HL-60 (cell line): ENCODE results near the gene DAZAP1.

Experiments
- GABPA ChIP-seq: IDR thresholded peaks from 2 replicates; pipeline ENCODE4 v1.6.1; 2012; ENCODE audit warnings: low read depth
- POLR2AphosphoS5 ChIP-seq: IDR thresholded peaks from 2 replicates; pipeline ENCODE4 v1.6.1; 2012; ENCODE audit warnings: low read depth
- SPI1 ChIP-seq: IDR thresholded peaks from 2 replicates; pipeline ENCODE4 v1.6.1; 2012; ENCODE audit warnings: low read depth, mild to moderate bottlenecking, borderline replicate concordance
- TF ChIP-seq, protein P1 (sequence below): IDR thresholded peaks from one replicate; pipeline ENCODE4 v1.5.1; 2011; ENCODE audit warnings: low read length, control low read depth, inconsistent platforms; ENCODE audit not compliant: insufficient read depth
- TF ChIP-seq, protein P2 (sequence below): IDR thresholded peaks from 2 replicates; pipeline ENCODE4 v1.6.1; 2012; ENCODE audit warnings: low read depth; ENCODE audit not compliant: insufficient replicate concordance

DNA sequence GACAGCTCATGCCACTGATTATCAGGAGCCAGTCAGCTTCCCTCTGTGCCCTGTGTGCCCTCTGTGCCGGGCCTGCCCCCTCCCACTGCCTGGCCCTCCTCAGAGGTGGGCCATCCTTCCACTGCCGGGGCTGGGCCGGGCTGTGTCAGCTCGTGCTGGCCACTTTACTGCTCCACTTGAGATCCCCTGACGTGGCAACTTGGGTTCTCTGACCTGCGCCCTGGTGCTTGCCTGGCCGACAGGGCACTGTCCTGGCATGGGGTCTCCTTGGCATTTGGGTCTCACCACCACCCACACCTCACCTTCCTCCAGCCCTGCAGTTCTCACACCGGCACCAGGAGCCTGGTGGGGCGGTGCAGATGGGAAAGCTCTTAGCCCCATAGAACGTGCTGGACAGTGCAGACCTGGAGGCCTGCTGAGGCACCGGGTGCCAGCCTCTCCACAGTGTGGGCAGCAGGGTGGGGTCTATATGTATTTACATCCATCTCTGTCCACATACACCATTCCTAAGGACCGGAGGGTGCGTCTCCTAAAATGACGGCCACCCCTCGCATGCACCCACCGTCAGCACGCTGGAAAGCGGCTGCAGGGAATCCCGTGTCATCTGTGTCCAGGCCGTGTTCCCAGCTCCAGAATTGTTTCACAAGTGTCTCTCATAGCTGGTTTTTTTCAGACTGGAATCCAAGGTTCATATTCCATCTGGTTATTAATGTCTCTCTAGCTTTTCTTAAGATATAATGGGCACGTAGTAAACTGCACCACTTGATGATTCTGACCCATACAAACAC lies 11.8 kb downstream of the DAZAP1 start:
- TF ChIP-seq, protein P1, sequence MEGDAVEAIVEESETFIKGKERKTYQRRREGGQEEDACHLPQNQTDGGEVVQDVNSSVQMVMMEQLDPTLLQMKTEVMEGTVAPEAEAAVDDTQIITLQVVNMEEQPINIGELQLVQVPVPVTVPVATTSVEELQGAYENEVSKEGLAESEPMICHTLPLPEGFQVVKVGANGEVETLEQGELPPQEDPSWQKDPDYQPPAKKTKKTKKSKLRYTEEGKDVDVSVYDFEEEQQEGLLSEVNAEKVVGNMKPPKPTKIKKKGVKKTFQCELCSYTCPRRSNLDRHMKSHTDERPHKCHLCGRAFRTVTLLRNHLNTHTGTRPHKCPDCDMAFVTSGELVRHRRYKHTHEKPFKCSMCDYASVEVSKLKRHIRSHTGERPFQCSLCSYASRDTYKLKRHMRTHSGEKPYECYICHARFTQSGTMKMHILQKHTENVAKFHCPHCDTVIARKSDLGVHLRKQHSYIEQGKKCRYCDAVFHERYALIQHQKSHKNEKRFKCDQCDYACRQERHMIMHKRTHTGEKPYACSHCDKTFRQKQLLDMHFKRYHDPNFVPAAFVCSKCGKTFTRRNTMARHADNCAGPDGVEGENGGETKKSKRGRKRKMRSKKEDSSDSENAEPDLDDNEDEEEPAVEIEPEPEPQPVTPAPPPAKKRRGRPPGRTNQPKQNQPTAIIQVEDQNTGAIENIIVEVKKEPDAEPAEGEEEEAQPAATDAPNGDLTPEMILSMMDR: no peak
- no peak for TF ChIP-seq GABPA
- no peak for TF ChIP-seq POLR2AphosphoS5
- TF ChIP-seq SPI1: no peak
- TF ChIP-seq, protein P2, sequence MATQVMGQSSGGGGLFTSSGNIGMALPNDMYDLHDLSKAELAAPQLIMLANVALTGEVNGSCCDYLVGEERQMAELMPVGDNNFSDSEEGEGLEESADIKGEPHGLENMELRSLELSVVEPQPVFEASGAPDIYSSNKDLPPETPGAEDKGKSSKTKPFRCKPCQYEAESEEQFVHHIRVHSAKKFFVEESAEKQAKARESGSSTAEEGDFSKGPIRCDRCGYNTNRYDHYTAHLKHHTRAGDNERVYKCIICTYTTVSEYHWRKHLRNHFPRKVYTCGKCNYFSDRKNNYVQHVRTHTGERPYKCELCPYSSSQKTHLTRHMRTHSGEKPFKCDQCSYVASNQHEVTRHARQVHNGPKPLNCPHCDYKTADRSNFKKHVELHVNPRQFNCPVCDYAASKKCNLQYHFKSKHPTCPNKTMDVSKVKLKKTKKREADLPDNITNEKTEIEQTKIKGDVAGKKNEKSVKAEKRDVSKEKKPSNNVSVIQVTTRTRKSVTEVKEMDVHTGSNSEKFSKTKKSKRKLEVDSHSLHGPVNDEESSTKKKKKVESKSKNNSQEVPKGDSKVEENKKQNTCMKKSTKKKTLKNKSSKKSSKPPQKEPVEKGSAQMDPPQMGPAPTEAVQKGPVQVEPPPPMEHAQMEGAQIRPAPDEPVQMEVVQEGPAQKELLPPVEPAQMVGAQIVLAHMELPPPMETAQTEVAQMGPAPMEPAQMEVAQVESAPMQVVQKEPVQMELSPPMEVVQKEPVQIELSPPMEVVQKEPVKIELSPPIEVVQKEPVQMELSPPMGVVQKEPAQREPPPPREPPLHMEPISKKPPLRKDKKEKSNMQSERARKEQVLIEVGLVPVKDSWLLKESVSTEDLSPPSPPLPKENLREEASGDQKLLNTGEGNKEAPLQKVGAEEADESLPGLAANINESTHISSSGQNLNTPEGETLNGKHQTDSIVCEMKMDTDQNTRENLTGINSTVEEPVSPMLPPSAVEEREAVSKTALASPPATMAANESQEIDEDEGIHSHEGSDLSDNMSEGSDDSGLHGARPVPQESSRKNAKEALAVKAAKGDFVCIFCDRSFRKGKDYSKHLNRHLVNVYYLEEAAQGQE: no peak
